ENCODE data around the gene TNFRSF8.
A peak's percentile ranks its signal among the peaks of the same experiment; 100 is the strongest.
"Not testable (repeated sequence)": the region's sequence is repeated elsewhere in the genome, so short reads cannot be mapped to it uniquely, and the experiment has no call there.

The TNFRSF8 gene

GRCh38 chr1:12088607-12089006, 25.5 kb downstream of the TNFRSF8 start:
- DNase-seq: no peak

- DNase-seq: no peak
Measured at GRCh38 chr1:12090326-12090725, 27.2 kb downstream of the TNFRSF8 start.

- DNase-seq: no peak
Measured at GRCh38 chr1:12091191-12091590, 28.1 kb downstream of the TNFRSF8 start.

- no peak for DNase-seq
Measured at GRCh38 chr1:12094180-12094579, 31.1 kb downstream of the TNFRSF8 start.

GRCh38 chr1:12095452-12096263, 32.6 kb downstream of the TNFRSF8 start:
- peak; percentile 21 for DNase-seq

- DNase-seq: no peak
Measured at GRCh38 chr1:12096615-12097014, 33.5 kb downstream of the TNFRSF8 start.

- no peak for DNase-seq
Measured at GRCh38 chr1:12097321-12097720, 34.2 kb downstream of the TNFRSF8 start.

GRCh38 chr1:12098786-12099185, 35.7 kb downstream of the TNFRSF8 start:
- no peak for DNase-seq

- DNase-seq: no peak
Measured at GRCh38 chr1:12099610-12100009, 36.5 kb downstream of the TNFRSF8 start.

- DNase-seq: no peak
Measured at GRCh38 chr1:12100071-12100470, 37.0 kb downstream of the TNFRSF8 start.

- not testable (repeated sequence) for DNase-seq
Measured at GRCh38 chr1:12101120-12101519, 38.0 kb downstream of the TNFRSF8 start.

GRCh38 chr1:12102066-12102465, 39.0 kb downstream of the TNFRSF8 start:
- no peak for DNase-seq

- no peak for DNase-seq
Measured at GRCh38 chr1:12104417-12104816, 41.3 kb downstream of the TNFRSF8 start.

- no peak for DNase-seq
Measured at GRCh38 chr1:12106153-12106552, 43.0 kb downstream of the TNFRSF8 start.

- peak; percentile 43 for DNase-seq
Measured at GRCh38 chr1:12106861-12107260, 43.8 kb downstream of the TNFRSF8 start.

- no peak for DNase-seq
Measured at GRCh38 chr1:12107718-12108117, 44.6 kb downstream of the TNFRSF8 start.

GRCh38 chr1:12109901-12110300, 46.8 kb downstream of the TNFRSF8 start:
- DNase-seq: no peak

- DNase-seq: no peak
Measured at GRCh38 chr1:12111741-12112140, 48.6 kb downstream of the TNFRSF8 start.

GRCh38 chr1:12112711-12113161, 49.6 kb downstream of the TNFRSF8 start:
- no peak for DNase-seq

GRCh38 chr1:12113433-12114339, 50.6 kb downstream of the TNFRSF8 start:
- peak; percentile 25 for DNase-seq

- DNase-seq: no peak
Measured at GRCh38 chr1:12114340-12114683, 51.2 kb downstream of the TNFRSF8 start.

- DNase-seq: no peak
Measured at GRCh38 chr1:12114916-12115315, 51.8 kb downstream of the TNFRSF8 start.

- DNase-seq: no peak
Measured at GRCh38 chr1:12121212-12122003, 58.3 kb downstream of the TNFRSF8 start.
